Measurements from ENCODE around the gene MRPL11. TPM values are rescaled to one million over a fixed set of nuclear protein-coding genes. Genes with fewer than 3 reads are reported as not detected.
"Not testable (repeated sequence)": the region's sequence is repeated elsewhere in the genome, so short reads cannot be mapped to it uniquely, and the experiment has no call there.

MRPL11 gene
- total and polyA plus RNA-seq, 4 donors: 15.5 to 53.4 (median 40.1) TPM

DNA sequence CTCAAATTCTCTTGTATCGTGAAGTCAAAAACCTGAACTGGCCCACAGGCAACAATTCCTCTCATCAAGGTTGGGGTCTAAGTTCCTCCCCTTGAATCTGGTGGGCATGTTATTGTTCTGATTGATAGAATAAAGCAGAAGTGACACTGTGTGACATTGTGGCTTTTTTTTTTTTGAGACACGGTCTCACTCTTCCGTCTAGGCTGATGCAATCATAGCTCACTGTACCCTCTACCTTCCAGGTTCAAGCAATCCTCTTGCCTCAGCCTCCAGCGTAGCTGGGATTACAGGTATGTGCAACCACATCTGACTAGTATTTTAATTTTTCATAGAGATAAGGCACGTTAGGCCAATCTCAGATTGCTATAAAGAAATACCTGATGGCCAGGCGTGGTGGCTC, 19.2 kb upstream of the MRPL11 start:
- DNase-seq (ENCODE audit: low read depth in 4 of 6, low spot score in 6 of 6): no peak
- Histone ChIP-seq H3K4me3 (ENCODE audit: low read depth, low read length) (no peak overlapping the region), H3K36me3 (ENCODE audit: control insufficient read depth, insufficient read depth, low read length) (no peaks in the 10 kb centered on the region), H3K9me3 (ENCODE audit: control insufficient read depth, insufficient read depth, low read length) (no peaks in the 10 kb centered on the region), H3K27me3 (ENCODE audit: control insufficient read depth, insufficient read depth, low read length) (peaks cover 2% of the 10 kb centered on the region), H3K27ac (ENCODE audit: low read depth, low read length) (no peak overlapping the region), H3K4me1 (ENCODE audit: control insufficient read depth, insufficient read depth, low read length) (no peaks in the 10 kb centered on the region)
- 100% methylated on average over 1 of the region's 6 CpGs for WGBS (ENCODE audit: insufficient coverage)

DNA sequence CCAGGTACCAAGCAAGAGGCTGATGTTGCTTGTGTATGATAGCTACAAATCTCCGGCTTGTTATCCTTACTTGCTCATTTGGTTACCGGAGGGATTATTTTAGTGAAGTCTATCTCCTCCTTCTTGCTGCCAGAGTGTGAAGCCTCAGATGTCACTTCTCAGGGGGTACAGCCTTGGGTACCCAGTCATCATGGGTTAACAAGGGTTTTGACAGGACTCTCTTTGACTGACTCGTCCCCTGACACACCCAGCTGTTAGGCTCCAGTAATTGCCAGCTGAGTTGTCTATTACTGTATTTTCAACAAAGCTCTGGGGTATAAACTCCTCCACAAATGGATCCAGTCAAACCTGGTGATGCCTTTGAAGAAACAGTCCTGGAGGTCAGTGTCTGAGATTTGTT, 16.2 kb upstream of the MRPL11 start:
- H3K4me3 ChIP-seq (ENCODE audit: low read depth, low read length): no peak overlapping the region
- H3K27me3 ChIP-seq (ENCODE audit: control insufficient read depth, insufficient read depth, low read length): peaks cover 5% of the 10 kb centered on the region
- H3K36me3 ChIP-seq (ENCODE audit: control insufficient read depth, insufficient read depth, low read length): no peaks in the 10 kb centered on the region
- no peak overlapping the region for H3K27ac ChIP-seq (ENCODE audit: low read depth, low read length)
- 41% methylated on average over 2 of the region's 3 CpGs for WGBS (ENCODE audit: insufficient coverage)
- H3K9me3 ChIP-seq (ENCODE audit: control insufficient read depth, insufficient read depth, low read length): no peaks in the 10 kb centered on the region
- no peaks in the 10 kb centered on the region for H3K4me1 ChIP-seq (ENCODE audit: control insufficient read depth, insufficient read depth, low read length)
- DNase-seq (ENCODE audit: low read depth in 4 of 6, low spot score in 6 of 6): no peak

DNA sequence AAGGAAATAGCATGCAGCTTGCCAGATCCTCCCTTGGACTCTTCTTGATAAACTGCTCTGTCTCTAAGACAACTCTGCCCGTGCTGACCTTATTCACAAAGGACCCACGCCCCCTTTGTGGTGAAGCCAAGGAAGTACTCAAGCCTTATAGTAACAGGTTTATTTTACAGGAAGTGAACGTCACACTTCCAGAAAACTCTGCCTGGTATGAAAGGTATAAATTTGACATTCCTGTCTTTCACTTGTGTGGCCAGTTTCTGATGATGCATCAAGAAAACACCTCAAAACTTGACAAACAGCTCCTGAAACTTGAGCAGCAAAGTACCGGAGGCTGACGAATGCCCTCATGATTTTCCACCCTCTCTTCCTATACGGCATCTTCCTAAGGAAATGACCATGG, 15.6 kb upstream of the MRPL11 start:
- no peaks in the 10 kb centered on the region for H3K36me3 ChIP-seq (ENCODE audit: control insufficient read depth, insufficient read depth, low read length)
- H3K27me3 ChIP-seq (ENCODE audit: control insufficient read depth, insufficient read depth, low read length): peaks cover 5% of the 10 kb centered on the region
- DNase-seq (ENCODE audit: low read depth in 4 of 6, low spot score in 6 of 6): no peak
- no peaks in the 10 kb centered on the region for H3K4me1 ChIP-seq (ENCODE audit: control insufficient read depth, insufficient read depth, low read length)
- 59% methylated on average over 4 of the region's 6 CpGs for WGBS (ENCODE audit: insufficient coverage)
- no peaks in the 10 kb centered on the region for H3K9me3 ChIP-seq (ENCODE audit: control insufficient read depth, insufficient read depth, low read length)
- H3K4me3 ChIP-seq (ENCODE audit: low read depth, low read length): no peak overlapping the region
- no peak overlapping the region for H3K27ac ChIP-seq (ENCODE audit: low read depth, low read length)

DNA sequence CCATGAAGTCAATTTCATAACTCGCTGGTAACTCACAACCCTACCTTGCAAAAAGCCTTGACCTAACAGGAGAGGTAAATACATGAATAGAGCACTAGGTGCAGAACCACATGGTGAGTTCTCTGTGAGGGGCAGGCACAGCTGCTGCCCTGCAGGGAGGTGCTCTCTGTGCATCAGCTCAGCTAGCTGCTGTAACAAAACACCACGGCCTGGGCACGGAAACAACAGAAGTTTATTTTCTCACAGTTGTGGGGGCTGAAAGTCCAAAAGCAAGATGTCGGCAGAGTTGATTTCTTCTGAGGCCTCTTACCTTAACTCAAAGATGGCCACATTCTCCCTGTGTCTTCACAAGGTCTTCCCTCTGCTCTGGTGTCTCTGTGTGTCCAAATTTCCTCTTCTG, 13.0 kb upstream of the MRPL11 start:
- no peak overlapping the region for H3K4me3 ChIP-seq (ENCODE audit: low read depth, low read length)
- no peak for DNase-seq (ENCODE audit: low read depth in 4 of 6, low spot score in 6 of 6)
- no peaks in the 10 kb centered on the region for H3K36me3 ChIP-seq (ENCODE audit: control insufficient read depth, insufficient read depth, low read length)
- WGBS (ENCODE audit: insufficient coverage): 89% methylated on average over 3 of the region's 4 CpGs
- peaks cover 5% of the 10 kb centered on the region for H3K27me3 ChIP-seq (ENCODE audit: control insufficient read depth, insufficient read depth, low read length)
- H3K27ac ChIP-seq (ENCODE audit: low read depth, low read length): no peak overlapping the region
- no peaks in the 10 kb centered on the region for H3K4me1 ChIP-seq (ENCODE audit: control insufficient read depth, insufficient read depth, low read length)
- no peaks in the 10 kb centered on the region for H3K9me3 ChIP-seq (ENCODE audit: control insufficient read depth, insufficient read depth, low read length)

DNA sequence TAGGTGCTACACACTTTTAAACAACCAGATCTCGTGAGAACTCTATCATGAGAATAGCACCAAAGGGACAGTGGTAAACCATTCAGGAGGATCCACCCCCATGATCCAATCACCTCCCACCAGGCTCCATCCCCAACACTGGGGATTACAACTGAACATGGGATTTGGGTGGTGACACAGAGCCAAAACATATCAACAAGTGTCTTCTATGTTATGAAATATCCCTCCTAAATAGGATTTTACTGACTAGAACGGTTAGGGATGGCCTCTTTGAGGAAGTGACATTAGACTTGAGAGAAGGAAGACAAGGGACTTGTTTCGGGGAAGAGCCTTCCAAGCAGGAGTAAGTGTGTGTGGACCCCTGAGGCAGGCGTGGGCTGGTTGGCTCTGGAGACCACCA, 11.9 kb upstream of the MRPL11 start:
- no peaks in the 10 kb centered on the region for H3K36me3 ChIP-seq (ENCODE audit: control insufficient read depth, insufficient read depth, low read length)
- 68% methylated on average over 3 of the region's 4 CpGs for WGBS (ENCODE audit: insufficient coverage)
- H3K4me3 ChIP-seq (ENCODE audit: low read depth, low read length): no peak overlapping the region
- H3K27me3 ChIP-seq (ENCODE audit: control insufficient read depth, insufficient read depth, low read length): peaks cover 5% of the 10 kb centered on the region
- no peaks in the 10 kb centered on the region for H3K4me1 ChIP-seq (ENCODE audit: control insufficient read depth, insufficient read depth, low read length)
- H3K9me3 ChIP-seq (ENCODE audit: control insufficient read depth, insufficient read depth, low read length): no peaks in the 10 kb centered on the region
- no peak overlapping the region for H3K27ac ChIP-seq (ENCODE audit: low read depth, low read length)
- no peak for DNase-seq (ENCODE audit: low read depth in 4 of 6, low spot score in 6 of 6)

DNA sequence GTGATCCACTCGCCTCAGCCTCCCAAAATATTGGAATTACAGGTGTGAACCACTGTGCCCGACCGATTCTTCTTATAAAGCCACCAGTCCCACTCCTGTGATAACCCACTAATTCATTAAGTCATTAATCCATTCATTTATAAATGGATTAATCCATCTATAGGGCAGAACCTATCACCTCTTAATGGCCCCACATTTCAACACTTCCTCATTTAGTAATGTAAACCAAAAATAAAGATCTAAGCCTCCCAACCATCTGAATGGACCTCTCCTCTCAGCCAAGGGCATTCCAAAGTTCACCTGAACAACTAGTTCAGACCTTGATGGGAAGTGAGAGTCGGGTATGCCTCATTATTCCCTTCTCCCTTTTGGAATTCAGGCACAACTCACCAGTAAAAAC, 9.9 kb upstream of the MRPL11 start:
- Histone ChIP-seq H3K36me3 (ENCODE audit: control insufficient read depth, insufficient read depth, low read length) (no peaks in the 10 kb centered on the region), H3K9me3 (ENCODE audit: control insufficient read depth, insufficient read depth, low read length) (no peaks in the 10 kb centered on the region), H3K27me3 (ENCODE audit: control insufficient read depth, insufficient read depth, low read length) (peaks cover 3% of the 10 kb centered on the region), H3K27ac (ENCODE audit: low read depth, low read length) (no peak overlapping the region), H3K4me3 (ENCODE audit: low read depth, low read length) (no peak overlapping the region), H3K4me1 (ENCODE audit: control insufficient read depth, insufficient read depth, low read length) (no peaks in the 10 kb centered on the region)
- WGBS (ENCODE audit: insufficient coverage): 86% methylated on average over 2 of the region's 4 CpGs
- DNase-seq (ENCODE audit: low read depth in 4 of 6, low spot score in 6 of 6): no peak

DNA sequence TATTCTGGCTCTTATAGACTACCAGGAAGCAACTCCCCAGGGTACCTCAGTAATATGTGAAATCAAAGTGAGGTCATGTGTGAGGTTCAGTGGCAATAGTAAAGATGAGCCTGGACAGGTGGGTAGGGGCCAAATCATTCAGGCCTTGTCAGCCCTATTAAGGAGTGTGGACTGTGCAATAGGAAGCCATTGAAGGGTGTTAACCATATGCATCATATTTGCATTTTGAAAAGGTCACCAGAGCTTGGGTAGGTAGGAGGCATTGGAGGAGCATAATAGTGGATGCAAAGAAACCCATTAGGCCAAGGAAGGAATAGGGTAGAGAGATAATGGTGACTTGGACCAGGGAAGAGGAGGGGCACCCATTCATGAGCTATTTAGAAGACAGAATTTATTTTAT, 8.4 kb upstream of the MRPL11 start:
- Histone ChIP-seq H3K36me3 (ENCODE audit: control insufficient read depth, insufficient read depth, low read length) (no peaks in the 10 kb centered on the region), H3K9me3 (ENCODE audit: control insufficient read depth, insufficient read depth, low read length) (no peaks in the 10 kb centered on the region), H3K27ac (ENCODE audit: low read depth, low read length) (no peak overlapping the region), H3K27me3 (ENCODE audit: control insufficient read depth, insufficient read depth, low read length) (no peaks in the 10 kb centered on the region), H3K4me3 (ENCODE audit: low read depth, low read length) (no peak overlapping the region), H3K4me1 (ENCODE audit: control insufficient read depth, insufficient read depth, low read length) (no peaks in the 10 kb centered on the region)
- DNase-seq (ENCODE audit: low read depth in 4 of 6, low spot score in 6 of 6): no peak

DNA sequence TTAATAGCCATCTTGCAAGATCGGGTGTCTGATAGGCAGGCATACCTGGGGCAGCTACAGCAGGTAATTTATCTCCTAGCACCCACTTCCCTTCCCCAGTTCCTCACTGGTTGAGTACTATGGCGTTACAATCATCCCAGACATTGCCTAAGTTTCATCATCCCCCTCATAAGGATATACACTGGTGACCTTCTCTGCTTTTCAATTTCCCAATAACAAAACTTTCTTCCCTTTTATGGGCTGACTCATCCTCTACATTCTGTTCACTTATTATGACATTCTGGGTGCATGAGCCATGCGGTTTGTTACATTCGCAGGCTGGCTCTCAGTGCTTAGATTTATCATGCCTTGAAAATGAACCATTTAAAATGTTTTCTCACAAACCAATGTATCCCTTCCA, 5.0 kb upstream of the MRPL11 start:
- Histone ChIP-seq H3K4me3 (ENCODE audit: low read depth, low read length) (no peak overlapping the region), H3K4me1 (ENCODE audit: control insufficient read depth, insufficient read depth, low read length) (no peaks in the 10 kb centered on the region), H3K27me3 (ENCODE audit: control insufficient read depth, insufficient read depth, low read length) (no peaks in the 10 kb centered on the region), H3K27ac (ENCODE audit: low read depth, low read length) (no peak overlapping the region), H3K36me3 (ENCODE audit: control insufficient read depth, insufficient read depth, low read length) (no peaks in the 10 kb centered on the region), H3K9me3 (ENCODE audit: control insufficient read depth, insufficient read depth, low read length) (no peaks in the 10 kb centered on the region)
- DNase-seq (ENCODE audit: low read depth in 4 of 6, low spot score in 6 of 6): no peak
- 91% methylated on average over 4 of the region's 4 CpGs for WGBS (ENCODE audit: insufficient coverage)

DNA sequence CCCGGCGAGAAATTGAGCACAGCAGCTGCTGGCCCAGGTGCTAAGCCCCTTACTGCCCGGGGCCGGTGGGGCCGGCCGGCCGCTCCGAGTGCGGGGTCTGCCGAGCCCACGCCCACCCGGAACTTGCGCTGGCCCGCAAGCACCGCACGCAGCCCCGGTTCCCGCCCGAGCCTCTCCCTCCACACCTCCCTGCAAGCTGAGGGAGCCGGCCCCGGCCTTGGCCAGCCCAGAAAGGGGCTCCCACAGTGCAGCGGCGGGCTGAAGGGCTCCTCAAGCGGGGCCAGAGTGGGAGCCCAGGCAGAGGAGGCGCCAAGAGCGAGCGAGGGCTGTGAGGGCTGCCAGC, 2.3 kb upstream of the MRPL11 start:
- H3K4me3 ChIP-seq (ENCODE audit: low read depth, low read length); H3K27me3 ChIP-seq (ENCODE audit: control insufficient read depth, insufficient read depth, low read length); H3K9me3 ChIP-seq (ENCODE audit: control insufficient read depth, insufficient read depth, low read length); DNase-seq (ENCODE audit: low read depth in 4 of 6, low spot score in 6 of 6); H3K27ac ChIP-seq (ENCODE audit: low read depth, low read length): not testable (repeated sequence)
- peaks cover 12% of the 10 kb centered on the region for H3K36me3 ChIP-seq (ENCODE audit: control insufficient read depth, insufficient read depth, low read length)
- 87% methylated on average over 20 of the region's 27 CpGs for WGBS (ENCODE audit: insufficient coverage)
- H3K4me1 ChIP-seq (ENCODE audit: control insufficient read depth, insufficient read depth, low read length): peaks cover 15% of the 10 kb centered on the region

DNA sequence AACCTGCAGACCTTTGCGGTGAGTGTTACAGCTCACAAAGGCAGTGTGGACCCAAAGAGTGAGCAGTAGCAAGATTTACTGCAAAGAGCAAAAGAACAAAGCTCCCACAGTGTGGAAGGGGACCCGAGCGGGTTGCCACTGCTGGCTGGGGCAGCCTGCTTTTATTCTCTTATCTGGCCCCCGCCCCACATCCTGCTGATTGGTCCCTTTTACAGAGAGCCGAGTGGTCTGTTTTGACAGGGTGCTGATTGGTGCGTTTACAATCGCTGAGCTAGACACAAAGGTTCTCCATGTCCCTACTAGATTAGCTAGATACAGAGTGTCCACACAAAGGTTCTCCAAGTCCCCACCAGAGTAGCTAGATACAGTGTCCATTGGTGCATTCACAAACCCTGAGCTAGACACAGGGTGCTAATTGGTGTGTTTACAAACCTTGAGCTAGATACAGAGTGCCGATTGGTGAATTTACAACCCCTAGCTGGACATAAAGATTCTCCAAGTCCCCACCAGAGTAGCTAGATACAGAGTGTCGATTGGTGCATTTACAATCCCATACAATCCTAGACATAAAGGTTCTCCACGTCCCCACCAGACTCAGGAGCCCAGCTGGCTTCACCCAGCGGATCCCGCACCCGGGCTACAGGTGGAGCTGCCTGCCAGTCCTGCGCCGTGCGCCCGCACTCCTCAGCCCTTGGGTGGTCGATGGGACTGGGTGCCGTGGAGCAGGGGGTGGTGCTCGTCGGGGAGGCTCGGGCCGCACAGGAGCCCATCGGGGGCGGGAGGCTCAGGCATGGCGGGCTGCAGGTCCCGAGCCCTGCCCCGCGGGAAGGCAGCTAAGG, 1.7 kb upstream of the MRPL11 start:
- not testable (repeated sequence) for H3K4me3 ChIP-seq (ENCODE audit: low read depth, low read length); H3K9me3 ChIP-seq (ENCODE audit: control insufficient read depth, insufficient read depth, low read length); H3K27ac ChIP-seq (ENCODE audit: low read depth, low read length); DNase-seq (ENCODE audit: low read depth in 4 of 6, low spot score in 6 of 6); H3K27me3 ChIP-seq (ENCODE audit: control insufficient read depth, insufficient read depth, low read length)
- Histone ChIP-seq H3K4me1 (ENCODE audit: control insufficient read depth, insufficient read depth, low read length) (peaks cover 15% of the 10 kb centered on the region), H3K36me3 (ENCODE audit: control insufficient read depth, insufficient read depth, low read length) (peaks cover 18% of the 10 kb centered on the region)
- 82% methylated on average over 20 of the region's 29 CpGs for WGBS (ENCODE audit: insufficient coverage)
